Spleen (tissue), 11 donors: Measurements from ENCODE around the gene SMCP. TPM values are rescaled to one million over a fixed set of nuclear protein-coding genes. Genes with fewer than 3 reads are reported as not detected.

Experiments
- DNase-seq: peaks from one replicate; pipeline ENCODE4 v3.0.0-alpha.2; 2020
- H3K27ac ChIP-seq, 8 donors: fragments of 200-600 bp; sonication (generic) in 7 of 8; 1 replicate in 4 of 8; 2 replicates in 4 of 8; pipeline versions ENCODE4 v1.5.0 to v1.8.0; 2016 to 2021; ENCODE audit warnings: inconsistent platforms in 4 of 8, mild to moderate bottlenecking in 4 of 8, moderate library complexity in 1 of 8
- H3K27me3 ChIP-seq, 7 donors: fragments of 200-600 bp; sonication (generic) in 6 of 7; replicated peaks in 1 of 7; 1 replicate in 4 of 7; 2 replicates in 3 of 7; pipeline versions ENCODE4 v1.5.0 to v1.8.0; 2016 to 2021; ENCODE audit warnings: inconsistent platforms in 3 of 7, mild to moderate bottlenecking in 1 of 7
- H3K36me3 ChIP-seq, 6 donors: fragments of 200-600 bp; sonication (generic) in 5 of 6; 1 replicate in 4 of 6; 2 replicates in 2 of 6; pipeline versions ENCODE4 v1.5.0 to v1.8.0; 2016 to 2021; ENCODE audit warnings: inconsistent platforms in 2 of 6
- H3K4me1 ChIP-seq, 6 donors: fragments of 200-600 bp; sonication (generic) in 5 of 6; 1 replicate in 3 of 6; 2 replicates in 3 of 6; pipeline versions ENCODE4 v1.5.0 to v1.8.0; 2016 to 2021; ENCODE audit warnings: inconsistent platforms in 3 of 6
- H3K4me3 ChIP-seq, 8 donors: fragments of 200-600 bp; sonication (generic) in 7 of 8; 1 replicate in 4 of 8; 2 replicates in 4 of 8; pipeline versions ENCODE4 v1.5.0 to v1.8.0; 2016 to 2021; ENCODE audit warnings: inconsistent platforms in 4 of 8, mild to moderate bottlenecking in 4 of 8, moderate library complexity in 2 of 8
- H3K9me3 ChIP-seq, 8 donors: fragments of 200-600 bp; sonication (generic) in 7 of 8; 1 replicate in 4 of 8; 2 replicates in 4 of 8; pipeline versions ENCODE4 v1.5.0 to v1.8.0; 2016 to 2021; ENCODE audit warnings: inconsistent platforms in 4 of 8
- POLR2A ChIP-seq, 3 donors: fragments of 450-650 bp; IDR thresholded peaks; one replicate each; pipeline ENCODE4 v1.5.1; 2017; ENCODE audit warnings: antibody characterized with exemption in 3 of 3, mild to moderate bottlenecking in 1 of 3
- POLR2AphosphoS5 ChIP-seq, 3 donors: sonication (generic); formaldehyde crosslinking; IDR thresholded peaks; one replicate each; pipeline ENCODE4 v1.5.1; 2017; ENCODE audit warnings: antibody characterized with exemption in 3 of 3
- WGBS, 5 donors: extraction: QIAGEN DNeasy Blood & Tissue Kit in 3 of 5; methylation state at CpG; one replicate each; pipeline versions ENCODE4 v1.1.5 to v1.1.7; 2013 to 2018; 5-methylcytosine and 5-hydroxymethylcytosine counted together
- intact Hi-C: fragments of 100-400 bp; cut with DNase I; formaldehyde crosslinking; loops from one replicate; pipeline ENCODE4 v1.15.0; 2023; ENCODE audit warnings: low total_unique reads
- polyA plus RNA-seq, 3 donors: library from polyadenylated mRNA; stranded (reverse); fragments of 200-250 nt; gene quantifications; one replicate each; pipeline ENCODE4 v1.2.1, GENCODE V29; 2013
- total RNA-seq, 7 donors: library from RNA; depleted of rRNA in 3 of 7; stranded (reverse); fragments of >200 nt in 3 of 7; fragmentation: NEBNext Ultra II Directional in 4 of 7; extraction: Animal tissue kit (Norgen Biotek cat#: 25700) in 4 of 7; gene quantifications; one replicate each; pipeline versions ENCODE4 v1.1.0 to v1.2.1, GENCODE V29; 2016 to 2021
- TF ChIP-seq, protein P1 (sequence below), 11 experiments: fragments of 200-600 bp in 7 of 11; fragments of 450-650 bp in 4 of 11; sonication (generic) in 4 of 11; IDR thresholded peaks in 8 of 11; conservative IDR thresholded peaks in 3 of 11; 1 replicate in 7 of 11; 2 replicates in 4 of 11; pipeline versions ENCODE4 v1.4.0 to v1.8.0; 2016 to 2021; ENCODE audit warnings: antibody characterized with exemption in 11 of 11, inconsistent platforms in 4 of 11, mild to moderate bottlenecking in 1 of 11
- donor health status: healthy with polysubstance abuse.
- donor health status: DM: no; HTN: no; CAD: no; lungs with moderate emphysema.
- donor health status: DM: no; HTN: no; CAD: no.
- donor health status: Bipolar disorder and iron deficiency.
- donor health status: healthy.
- donor health status: DM: no; HTN: no; CAD: no.
- donor health status: DM: yes; HTN: yes; CAD: no.

Gene SMCP
- total and polyA plus RNA-seq, 10 donors = not detected

DNA sequence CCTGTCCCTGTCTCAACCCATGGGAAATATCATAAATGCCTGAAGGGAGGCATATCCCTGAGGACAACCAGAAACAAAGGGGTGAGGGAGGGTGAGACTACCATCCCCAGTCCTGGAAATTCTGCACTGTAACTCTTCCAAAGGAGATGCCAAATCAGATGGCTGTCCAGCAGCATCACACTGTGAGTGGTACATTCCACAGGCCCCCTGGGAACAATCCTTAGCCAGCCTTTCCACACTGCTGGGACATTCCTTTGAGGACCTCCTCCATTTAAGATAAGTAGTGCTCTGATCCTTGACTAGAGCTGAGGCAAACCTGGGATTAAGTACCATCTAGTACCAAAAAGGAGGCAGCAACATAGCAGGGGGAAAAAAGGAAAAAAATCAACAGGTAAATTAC lies 40.9 kb downstream of the SMCP start:
- Histone ChIP-seq H3K36me3 (no peaks in the 10 kb centered on the region), H3K4me1 (no peaks in the 10 kb centered on the region), H3K4me3 (no peak overlapping the region), H3K27ac (no peak overlapping the region), H3K27me3 (peaks cover 0 to 4% (median 0%) of the 10 kb centered on the region in 7 donors), H3K9me3 (peaks cover 0 to 5% (median 0%) of the 10 kb centered on the region in 8 donors)
- DNase-seq = no peak
- intact Hi-C loops = no loop called here
- TF ChIP-seq POLR2A (IDR thresholded peaks at IDR 0.05) (no peak), POLR2AphosphoS5 (IDR thresholded peaks at IDR 0.05) (no peak)
- TF ChIP-seq, protein P1, sequence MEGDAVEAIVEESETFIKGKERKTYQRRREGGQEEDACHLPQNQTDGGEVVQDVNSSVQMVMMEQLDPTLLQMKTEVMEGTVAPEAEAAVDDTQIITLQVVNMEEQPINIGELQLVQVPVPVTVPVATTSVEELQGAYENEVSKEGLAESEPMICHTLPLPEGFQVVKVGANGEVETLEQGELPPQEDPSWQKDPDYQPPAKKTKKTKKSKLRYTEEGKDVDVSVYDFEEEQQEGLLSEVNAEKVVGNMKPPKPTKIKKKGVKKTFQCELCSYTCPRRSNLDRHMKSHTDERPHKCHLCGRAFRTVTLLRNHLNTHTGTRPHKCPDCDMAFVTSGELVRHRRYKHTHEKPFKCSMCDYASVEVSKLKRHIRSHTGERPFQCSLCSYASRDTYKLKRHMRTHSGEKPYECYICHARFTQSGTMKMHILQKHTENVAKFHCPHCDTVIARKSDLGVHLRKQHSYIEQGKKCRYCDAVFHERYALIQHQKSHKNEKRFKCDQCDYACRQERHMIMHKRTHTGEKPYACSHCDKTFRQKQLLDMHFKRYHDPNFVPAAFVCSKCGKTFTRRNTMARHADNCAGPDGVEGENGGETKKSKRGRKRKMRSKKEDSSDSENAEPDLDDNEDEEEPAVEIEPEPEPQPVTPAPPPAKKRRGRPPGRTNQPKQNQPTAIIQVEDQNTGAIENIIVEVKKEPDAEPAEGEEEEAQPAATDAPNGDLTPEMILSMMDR (IDR thresholded peaks at IDR 0.05 in 8 of 11, conservative IDR thresholded peaks at IDR 0.05 in 3 of 11) = no peak

DNA sequence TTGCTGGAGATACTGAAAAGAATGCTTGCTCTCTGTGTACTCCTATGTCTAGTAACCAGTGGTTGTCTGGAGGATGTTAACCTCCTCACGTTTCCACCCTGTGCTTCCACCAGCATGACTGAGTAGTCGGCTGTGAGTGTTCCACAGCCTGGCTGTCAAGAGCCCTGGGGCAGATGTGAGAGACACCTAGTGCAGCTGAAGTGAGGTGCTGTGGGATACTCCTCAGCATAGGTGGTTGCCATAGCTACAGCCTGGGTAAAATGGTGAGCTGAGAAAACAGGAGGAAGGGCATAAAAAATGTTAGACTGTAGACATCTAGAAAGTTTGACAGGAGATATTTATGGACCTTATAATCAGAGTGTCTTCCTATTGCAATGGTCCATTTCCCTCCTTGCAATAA lies 46.1 kb downstream of the SMCP start:
- Histone ChIP-seq H3K36me3 (no peaks in the 10 kb centered on the region), H3K4me3 (no peak overlapping the region), H3K4me1 (no peaks in the 10 kb centered on the region), H3K27me3 (no peaks in the 10 kb centered on the region), H3K9me3 (no peaks in the 10 kb centered on the region), H3K27ac (no peak overlapping the region)
- DNase-seq = no peak
- intact Hi-C loops = no loop called here
- TF ChIP-seq POLR2A (IDR thresholded peaks at IDR 0.05) = no peak
- TF ChIP-seq POLR2AphosphoS5 (IDR thresholded peaks at IDR 0.05) = no peak
- TF ChIP-seq, protein P1 (IDR thresholded peaks at IDR 0.05 in 8 of 11, conservative IDR thresholded peaks at IDR 0.05 in 3 of 11) = no peak
- 43 to 67% (median 53%) methylated on average over 2 of the region's 2 CpGs for WGBS, 5 donors

DNA sequence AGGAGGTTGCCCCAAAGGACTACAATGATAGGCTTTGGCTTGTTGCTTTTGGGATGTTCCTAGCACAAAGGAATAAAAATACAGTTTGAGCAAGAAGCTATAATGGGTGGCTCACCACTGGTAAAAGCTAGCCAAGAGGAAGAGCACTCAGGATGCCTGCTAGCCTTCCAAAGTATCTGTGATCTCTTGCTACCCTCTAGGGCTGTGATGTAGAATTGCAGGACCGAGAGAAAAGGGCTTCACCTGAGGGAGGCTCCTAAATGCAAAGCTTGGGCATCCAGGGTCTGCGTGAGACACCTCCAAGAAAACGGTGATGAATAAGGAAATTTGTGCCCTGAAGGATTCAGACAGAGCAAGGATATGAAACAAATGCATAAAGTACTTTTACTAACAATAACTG lies 48.0 kb downstream of the SMCP start:
- intact Hi-C loops = no loop called here
- Histone ChIP-seq H3K27ac (no peak overlapping the region), H3K36me3 (no peaks in the 10 kb centered on the region), H3K9me3 (no peaks in the 10 kb centered on the region), H3K4me3 (no peak overlapping the region), H3K4me1 (no peaks in the 10 kb centered on the region), H3K27me3 (no peaks in the 10 kb centered on the region)
- TF ChIP-seq POLR2A (IDR thresholded peaks at IDR 0.05) = no peak
- no peak for TF ChIP-seq POLR2AphosphoS5 (IDR thresholded peaks at IDR 0.05)
- TF ChIP-seq, protein P1 (IDR thresholded peaks at IDR 0.05 in 8 of 11, conservative IDR thresholded peaks at IDR 0.05 in 3 of 11) = no peak
- WGBS, 5 donors = 61 to 71% (median 63%) methylated on average over 3 of the region's 3 CpGs
- no peak for DNase-seq

DNA sequence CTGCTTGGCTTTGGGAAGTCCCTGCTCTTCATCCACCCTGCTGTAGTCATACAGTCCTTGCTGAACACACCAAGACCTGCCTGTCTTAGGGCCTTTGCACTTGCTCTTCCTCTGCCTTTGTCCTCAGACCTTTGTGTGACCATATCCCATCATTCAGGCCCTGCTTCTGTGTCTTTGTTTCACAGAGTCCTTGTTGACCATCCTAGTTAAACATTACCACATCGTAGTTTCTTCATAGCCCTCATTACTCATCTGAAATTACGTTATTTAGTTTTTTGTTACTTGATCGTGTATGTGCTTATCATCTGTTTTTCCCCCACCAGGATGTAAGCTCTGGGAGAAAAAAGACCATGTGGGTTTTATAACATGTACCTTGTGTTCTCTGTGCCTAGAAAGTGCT lies 50.5 kb downstream of the SMCP start:
- DNase-seq = no peak
- H3K27ac ChIP-seq = no peak overlapping the region
- no peaks in the 10 kb centered on the region for H3K36me3 ChIP-seq
- no peaks in the 10 kb centered on the region for H3K27me3 ChIP-seq
- H3K9me3 ChIP-seq = no peaks in the 10 kb centered on the region
- no peaks in the 10 kb centered on the region for H3K4me1 ChIP-seq
- TF ChIP-seq, protein P1 (IDR thresholded peaks at IDR 0.05 in 8 of 11, conservative IDR thresholded peaks at IDR 0.05 in 3 of 11) = no peak
- no peak for TF ChIP-seq POLR2AphosphoS5 (IDR thresholded peaks at IDR 0.05)
- no peak for TF ChIP-seq POLR2A (IDR thresholded peaks at IDR 0.05)
- H3K4me3 ChIP-seq = no peak overlapping the region
- intact Hi-C loops = no loop called here
- 85 to 92% (median 91%) methylated on average over 3 of the region's 3 CpGs for WGBS, 5 donors
